Inflammatory macrophage treated with lipopolysaccharide for 1 hour (primary cell): ENCODE data around the gene USP24.

ENCODE experiments used
- DNase-seq, 2 donors: peaks; one replicate each; pipeline ENCODE4 v3.0.0-alpha.2; 2020 to 2022

The USP24 gene

GRCh38 chr1:55107101-55107500 is 108.1 kb downstream of the USP24 start:
- no peak for DNase-seq

GRCh38 chr1:55103891-55104290 is 111.3 kb downstream of the USP24 start:
- no peak for DNase-seq

GRCh38 chr1:55095095-55095494 is 120.1 kb downstream of the USP24 start:
- DNase-seq: no peak

- DNase-seq: no peak
Measured at GRCh38 chr1:55092475-55092874, 122.7 kb downstream of the USP24 start.

- no peak for DNase-seq
Measured at GRCh38 chr1:55089683-55090082, 125.5 kb downstream of the USP24 start.

GRCh38 chr1:55088413-55088812 is 126.8 kb downstream of the USP24 start:
- no peak for DNase-seq

- DNase-seq: no peak
Measured at GRCh38 chr1:55087439-55087838, 127.7 kb downstream of the USP24 start.

- no peak for DNase-seq
Measured at GRCh38 chr1:55084257-55084656, 130.9 kb downstream of the USP24 start.

GRCh38 chr1:55081905-55082296 is 133.3 kb downstream of the USP24 start:
- DNase-seq: no peak

GRCh38 chr1:55081188-55081904 is 133.8 kb downstream of the USP24 start:
- no peak for DNase-seq

GRCh38 chr1:55079651-55080050 is 135.5 kb downstream of the USP24 start:
- DNase-seq: no peak

GRCh38 chr1:55078470-55078869 is 136.7 kb downstream of the USP24 start:
- DNase-seq: no peak

- no peak for DNase-seq
Measured at GRCh38 chr1:55076356-55076755, 138.8 kb downstream of the USP24 start.

- no peak for DNase-seq
Measured at GRCh38 chr1:55074455-55074854, 140.7 kb downstream of the USP24 start.

- DNase-seq: no peak
Measured at GRCh38 chr1:55073187-55073916, 141.8 kb downstream of the USP24 start.

GRCh38 chr1:55071477-55071876 is 143.7 kb downstream of the USP24 start:
- DNase-seq: peak in 1 of 2 donors; percentile 33

GRCh38 chr1:55070293-55071164 is 144.6 kb downstream of the USP24 start:
- no peak for DNase-seq

GRCh38 chr1:55069280-55069679 is 145.9 kb downstream of the USP24 start:
- no peak for DNase-seq

- DNase-seq: no peak
Measured at GRCh38 chr1:55068638-55069037, 146.5 kb downstream of the USP24 start.

- DNase-seq: no peak
Measured at GRCh38 chr1:55067914-55068313, 147.2 kb downstream of the USP24 start.

GRCh38 chr1:55067022-55067778 is 148.0 kb downstream of the USP24 start:
- no peak for DNase-seq

GRCh38 chr1:55065648-55066047 is 149.5 kb downstream of the USP24 start:
- DNase-seq: no peak

GRCh38 chr1:55064861-55065263 is 150.3 kb downstream of the USP24 start:
- DNase-seq: no peak
